Activated CD4-positive, CD25-positive, alpha-beta regulatory T cell (primary cell): ENCODE results near the gene HOXB6.

Experiments
- DNase-seq, 4 experiments: peaks; one replicate each; lab custom pipeline; 2025; lab: John Stamatoyannopoulos, UW

HOXB6 gene

GRCh38 chr17:48621410-48622392, 16.9 kb upstream of the HOXB6 start:
- DNase-seq, result no peak

GRCh38 chr17:48620461-48621139, 15.8 kb upstream of the HOXB6 start:
- DNase-seq, result no peak

GRCh38 chr17:48619826-48620449, 15.2 kb upstream of the HOXB6 start:
- no peak for DNase-seq

- DNase-seq, result peak; percentile 57 to 82 (median 62)
Observed at GRCh38 chr17:48618256-48618896, 13.6 kb upstream of the HOXB6 start.

- DNase-seq, result no peak
Observed at GRCh38 chr17:48617471-48618255, 12.9 kb upstream of the HOXB6 start.

GRCh38 chr17:48616717-48617470, 12.1 kb upstream of the HOXB6 start:
- DNase-seq, result no peak

GRCh38 chr17:48615963-48616716, 11.4 kb upstream of the HOXB6 start:
- no peak for DNase-seq

- DNase-seq, result no peak
Observed at GRCh38 chr17:48615047-48615962, 10.5 kb upstream of the HOXB6 start, which contains the start of gene HOXB8. HOXB8 (minus strand) TSS chr17:48615292; CDS start chr17:48614704, 588 bp downstream.

- no peak for DNase-seq
Observed at GRCh38 chr17:48613862-48614694, 9.3 kb upstream of the HOXB6 start.

GRCh38 chr17:48612854-48613691, 8.3 kb upstream of the HOXB6 start:
- peak in 1 of 4 experiments; percentile 29 for DNase-seq

GRCh38 chr17:48612456-48612853, 7.7 kb upstream of the HOXB6 start:
- no peak for DNase-seq

- DNase-seq, result no peak
Observed at GRCh38 chr17:48611681-48612455, 7.1 kb upstream of the HOXB6 start.

GRCh38 chr17:48611213-48611612, 6.4 kb upstream of the HOXB6 start:
- no peak for DNase-seq

- peak in 2 of 4 experiments; percentile 28 to 31 for DNase-seq
Observed at GRCh38 chr17:48610282-48611211, 5.8 kb upstream of the HOXB6 start, which contains the start of gene HOXB7. HOXB7 (minus strand) TSS chr17:48611017; CDS start chr17:48610918, 99 bp downstream.
